ENCODE measurements around the gene NRG2.

Gene NRG2

DNA sequence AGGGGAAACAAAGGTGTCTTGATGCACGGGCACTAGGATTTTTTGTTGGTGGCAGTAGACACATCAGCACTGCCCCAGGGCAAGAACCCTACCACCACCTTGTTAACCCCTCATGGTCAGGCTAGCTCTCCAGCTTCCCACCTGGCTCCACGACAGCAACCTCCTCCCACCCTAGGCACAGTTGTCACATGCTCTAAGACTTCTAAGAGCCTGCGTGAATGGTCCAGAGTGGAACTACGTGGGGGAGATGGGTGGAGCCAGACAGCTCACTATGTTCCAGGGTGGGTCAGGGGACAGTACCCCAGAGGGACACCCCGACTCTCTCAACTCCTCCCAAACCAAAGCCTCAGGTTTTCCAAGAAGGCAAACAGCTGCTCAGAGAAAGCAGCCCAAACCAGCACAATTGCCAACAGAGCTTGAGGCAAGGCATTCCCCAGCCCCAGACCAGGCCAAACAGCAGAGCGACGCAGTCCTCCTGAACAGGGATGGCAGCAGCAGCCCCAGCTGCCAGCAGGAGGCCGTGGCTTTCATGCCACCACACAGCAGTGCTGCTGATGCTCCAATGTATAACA, 78.0 kb downstream of the NRG2 start:
- no peak for DNase-seq

GRCh38 chr5:139964266-139964993, 78.7 kb downstream of the NRG2 start:
- no peak for DNase-seq

DNA sequence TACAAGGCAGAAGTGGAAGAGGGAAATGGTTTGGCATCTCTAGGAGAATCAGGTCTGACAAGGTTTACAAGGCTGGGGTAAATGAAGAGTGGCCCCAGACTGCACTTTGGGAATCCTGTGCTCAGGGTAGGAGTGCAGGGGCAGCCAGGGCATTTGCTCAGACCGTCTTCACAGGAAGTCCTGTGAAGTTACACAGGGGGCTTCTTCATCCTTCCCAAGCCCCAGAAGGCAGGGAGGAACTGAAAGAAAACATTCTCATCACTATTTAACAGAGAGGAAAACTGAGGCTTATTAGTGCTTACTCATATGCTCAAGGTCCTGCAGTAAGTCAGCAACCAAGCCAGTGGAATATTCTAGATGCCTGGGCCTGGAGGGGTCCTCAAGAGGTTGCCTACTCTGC, 80.7 kb downstream of the NRG2 start:
- no peak for DNase-seq

DNA sequence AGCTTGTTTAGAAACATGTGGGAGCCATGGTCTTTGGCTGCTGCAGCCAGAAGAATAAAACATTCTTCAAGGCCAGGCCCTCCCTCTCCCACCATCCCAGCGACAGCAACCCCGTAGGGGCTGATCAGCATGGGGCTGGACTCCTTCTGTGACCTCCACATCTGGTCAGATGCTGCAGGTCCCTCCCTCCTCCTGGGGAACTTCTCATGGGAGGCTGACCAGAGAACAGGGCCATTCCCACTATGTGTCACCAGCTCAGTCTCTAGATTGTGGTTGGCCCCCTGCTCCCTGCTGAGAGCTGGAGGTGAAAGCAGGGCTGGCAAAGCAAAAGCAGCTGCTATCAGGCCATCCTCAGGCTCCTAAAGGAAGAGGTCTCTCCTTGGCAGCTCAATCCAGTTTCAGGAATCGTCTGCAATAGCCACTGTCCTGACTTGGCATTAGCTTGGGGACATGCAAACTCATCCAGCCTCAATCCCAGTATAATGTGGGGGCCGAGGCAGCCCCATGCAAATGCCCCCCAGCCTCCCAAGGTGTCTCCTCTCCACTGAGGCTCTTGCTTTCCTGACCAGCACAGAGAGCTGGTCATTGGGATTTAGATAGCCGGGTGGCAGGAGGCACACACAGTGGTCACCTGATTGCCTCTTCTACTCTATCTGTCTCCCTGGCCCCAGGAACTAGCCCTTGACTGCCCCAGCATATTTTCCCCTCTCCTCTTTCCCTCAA, 81.5 kb downstream of the NRG2 start:
- no peak for DNase-seq

- DNase-seq: no peak
Measured at GRCh38 chr5:139960723-139961383, 82.2 kb downstream of the NRG2 start.

DNA sequence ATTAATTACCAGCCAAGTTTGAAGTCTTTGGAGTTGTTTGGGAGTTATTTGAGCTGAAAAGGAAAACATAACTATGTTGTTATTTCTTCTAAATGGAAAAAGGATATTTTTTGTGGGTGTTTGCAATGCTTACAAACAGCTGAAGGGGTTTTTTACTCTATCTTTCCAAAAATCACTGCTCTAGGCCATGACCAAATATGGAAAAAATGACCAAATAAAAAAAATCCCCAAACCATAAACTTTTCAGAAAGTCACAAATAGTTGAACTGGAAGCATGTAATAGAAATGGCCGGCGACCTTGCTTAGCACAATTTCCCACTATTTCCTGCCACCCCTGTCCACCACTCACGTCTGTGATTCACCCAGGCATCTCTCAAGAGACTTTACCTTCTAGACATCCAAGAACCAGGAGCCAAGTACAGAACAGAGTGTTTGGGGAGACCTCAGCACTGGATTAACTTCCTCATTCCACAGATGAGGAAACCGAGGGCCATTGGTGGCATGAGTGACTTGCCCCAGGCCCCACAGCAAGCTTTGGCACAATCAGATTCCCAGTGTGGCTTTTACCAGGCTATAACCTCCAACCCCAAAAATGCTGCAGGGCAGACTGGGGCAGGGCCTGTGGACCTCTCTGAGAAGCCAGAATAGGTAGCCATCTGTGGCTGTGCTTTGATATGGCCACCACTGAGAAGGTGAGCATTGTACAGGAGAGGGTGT, 84.5 kb downstream of the NRG2 start:
- DNase-seq: no peak

GRCh38 chr5:139956342-139956741, 86.8 kb downstream of the NRG2 start:
- DNase-seq: no peak

DNA sequence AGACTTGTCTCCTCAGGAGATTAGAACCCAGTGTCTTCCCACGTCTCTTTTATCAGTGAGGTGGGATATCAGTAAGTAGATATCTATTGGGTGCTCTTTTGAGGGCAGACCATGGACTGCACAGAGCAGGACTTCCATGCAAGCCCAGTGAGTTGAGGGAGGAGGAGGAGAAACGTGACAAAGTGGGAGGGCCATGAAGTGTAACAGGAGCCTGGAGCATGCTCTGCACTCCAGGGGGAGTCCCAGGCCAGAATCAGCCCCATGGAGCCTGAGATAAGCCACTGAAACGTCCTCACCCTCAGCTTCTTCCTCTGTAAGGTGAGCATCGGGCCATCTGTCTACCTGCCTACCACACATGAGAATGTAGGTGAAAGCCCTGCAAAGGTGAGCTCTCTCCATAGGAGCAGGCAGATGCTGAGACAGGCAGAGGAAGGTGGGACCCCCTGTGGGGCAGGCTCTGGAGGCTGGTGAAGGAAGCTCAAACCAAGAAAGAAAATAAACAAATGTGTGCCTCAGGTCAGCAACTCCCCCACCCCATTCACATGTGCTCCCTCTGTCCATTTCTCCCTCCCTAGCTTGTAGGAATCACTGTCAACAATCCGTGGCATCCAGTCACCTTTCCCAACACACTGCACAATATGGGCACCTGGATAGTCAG, 87.4 kb downstream of the NRG2 start:
- no peak for DNase-seq

DNA sequence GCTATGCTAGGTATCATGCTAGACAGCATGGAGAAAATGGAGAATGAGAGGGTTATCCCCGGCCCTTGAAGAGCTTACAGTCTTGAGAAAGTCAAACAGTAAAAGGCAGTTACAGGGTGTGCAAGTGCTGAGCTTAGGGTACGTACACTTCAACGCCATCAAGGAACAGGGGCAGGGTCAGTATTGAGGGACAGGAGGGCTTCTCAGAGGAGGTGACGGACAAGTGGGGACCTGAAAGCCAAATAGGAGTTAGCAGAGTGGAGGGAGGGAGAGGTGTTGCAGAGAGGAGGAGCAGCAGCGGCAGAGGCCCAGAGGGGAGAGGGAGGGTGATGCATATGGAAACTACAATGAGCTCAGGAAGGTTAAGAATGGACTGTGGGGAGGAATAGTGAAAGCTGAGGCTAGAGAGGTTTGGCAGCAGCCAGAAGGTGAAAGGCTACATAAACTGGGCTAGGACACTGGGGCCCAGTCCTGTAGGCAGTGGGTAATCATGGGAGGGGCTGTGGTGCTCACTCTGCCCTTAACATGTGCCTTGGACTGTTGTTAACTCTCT, 88.0 kb downstream of the NRG2 start:
- DNase-seq: no peak

DNA sequence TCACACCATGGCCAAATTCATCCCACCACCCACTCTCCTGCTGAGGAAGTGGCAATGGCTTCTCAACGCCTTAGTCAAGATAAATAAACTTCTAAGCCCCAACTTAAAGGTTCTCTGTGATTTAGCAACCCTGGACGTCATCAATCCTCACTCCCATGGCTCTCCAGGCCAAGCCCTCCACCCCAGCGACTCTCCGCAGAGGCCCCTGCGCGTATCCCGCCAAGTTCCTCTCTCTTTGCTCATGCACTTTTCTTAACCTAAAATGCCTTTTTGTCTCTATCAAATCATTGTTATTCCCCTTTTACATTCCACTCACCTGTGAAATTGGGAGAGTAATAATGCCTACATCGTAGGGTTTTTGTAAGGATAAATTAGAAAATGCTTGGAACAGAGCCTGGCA, 88.6 kb downstream of the NRG2 start:
- no peak for DNase-seq

DNA sequence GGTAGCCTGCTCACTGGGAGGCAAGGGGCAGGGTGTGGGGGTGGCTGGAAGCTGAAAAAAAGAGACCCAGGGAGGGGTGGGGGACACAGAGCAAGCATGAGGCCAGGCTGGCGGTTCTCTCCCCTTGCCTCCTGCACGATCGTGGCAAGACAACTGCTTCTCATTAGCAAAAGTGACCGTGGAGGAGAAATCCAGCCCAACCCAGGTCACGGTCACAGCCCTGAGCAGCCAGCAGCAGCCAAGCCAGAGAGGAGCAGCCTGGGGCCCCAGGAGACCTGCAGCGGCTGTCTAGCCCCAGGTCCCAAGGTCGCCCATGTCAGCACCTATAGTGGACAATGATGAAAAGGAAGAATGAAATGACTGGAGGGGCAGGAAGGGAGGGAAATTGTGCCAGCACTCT, 89.1 kb downstream of the NRG2 start:
- no peak for DNase-seq

- DNase-seq: no peak
Measured at GRCh38 chr5:139952574-139952973, 90.5 kb downstream of the NRG2 start.

DNA sequence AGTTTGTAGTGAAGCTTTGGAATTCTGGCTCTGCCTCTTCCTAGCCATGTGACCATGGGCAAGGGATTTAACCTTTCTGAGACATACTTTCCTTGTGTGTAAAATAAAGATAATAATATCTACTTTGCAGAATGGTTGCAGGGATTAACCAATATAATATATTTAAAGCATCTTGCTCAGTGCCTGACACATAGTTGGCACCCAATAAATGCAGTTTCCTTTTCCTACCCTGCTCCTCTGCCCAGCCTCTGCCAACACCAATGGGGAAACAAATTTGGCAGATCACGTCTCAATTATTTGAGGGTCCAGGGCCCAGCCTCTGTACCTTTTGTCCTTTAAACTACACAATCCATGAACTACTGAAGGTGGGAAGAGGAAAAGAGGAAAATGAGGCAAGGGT, 91.1 kb downstream of the NRG2 start:
- DNase-seq: no peak

DNA sequence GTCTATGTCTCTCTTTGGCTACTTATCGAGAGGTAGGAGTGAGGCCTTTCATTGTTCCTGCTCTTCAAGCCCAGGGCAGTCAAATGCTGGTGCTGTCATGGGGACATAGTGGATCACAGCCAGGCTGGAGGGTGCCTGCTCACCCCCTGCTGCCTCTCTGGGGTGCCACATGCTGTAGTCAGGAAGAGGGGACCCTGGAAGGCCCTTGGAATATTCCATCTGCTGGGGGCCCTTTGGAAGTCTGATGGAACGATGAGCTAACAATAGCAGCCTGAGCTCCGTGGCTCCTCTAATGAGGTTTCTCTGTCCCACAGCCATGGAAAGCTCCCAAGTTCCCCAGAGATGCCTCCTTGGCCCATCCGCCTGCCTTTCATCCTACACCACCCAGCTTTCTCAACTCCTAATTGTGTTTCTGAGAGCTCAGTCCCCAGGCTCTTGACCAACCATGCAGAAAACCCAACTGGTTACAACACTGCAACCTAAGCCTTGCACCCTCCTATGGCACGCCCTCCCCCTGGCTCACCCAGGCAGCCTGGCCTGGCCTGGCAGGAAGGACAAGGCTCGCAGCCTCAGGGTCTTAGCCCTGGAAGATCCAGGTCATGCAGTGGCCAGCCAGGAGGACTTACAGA, 91.7 kb downstream of the NRG2 start:
- DNase-seq: no peak

- DNase-seq: no peak
Measured at GRCh38 chr5:139950436-139950835, 92.7 kb downstream of the NRG2 start.

DNA sequence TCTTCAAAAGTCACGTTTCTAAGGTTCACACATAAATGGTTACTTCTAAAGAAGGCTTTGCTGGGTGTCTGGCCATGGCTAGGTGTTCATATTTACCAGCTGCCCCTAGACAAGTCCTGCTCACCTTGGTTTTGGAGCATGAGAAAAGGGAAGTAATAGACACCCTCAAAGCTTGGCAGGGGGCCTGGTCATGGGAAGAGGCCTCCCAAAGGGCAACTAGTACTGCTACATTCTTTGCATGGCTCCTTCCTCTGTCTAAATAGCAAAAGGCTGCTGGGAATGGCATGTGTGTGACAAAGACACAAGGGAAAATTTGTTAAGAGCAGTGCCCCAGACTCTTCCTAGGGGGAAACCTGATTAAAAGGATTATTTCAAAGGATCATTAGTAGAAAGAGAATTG, 93.4 kb downstream of the NRG2 start:
- no peak for DNase-seq

- DNase-seq: no peak
Measured at GRCh38 chr5:139947727-139948126, 95.4 kb downstream of the NRG2 start.

GRCh38 chr5:139946440-139946839, 96.7 kb downstream of the NRG2 start:
- DNase-seq: no peak

GRCh38 chr5:139946006-139946405, 97.1 kb downstream of the NRG2 start:
- DNase-seq: no peak

DNA sequence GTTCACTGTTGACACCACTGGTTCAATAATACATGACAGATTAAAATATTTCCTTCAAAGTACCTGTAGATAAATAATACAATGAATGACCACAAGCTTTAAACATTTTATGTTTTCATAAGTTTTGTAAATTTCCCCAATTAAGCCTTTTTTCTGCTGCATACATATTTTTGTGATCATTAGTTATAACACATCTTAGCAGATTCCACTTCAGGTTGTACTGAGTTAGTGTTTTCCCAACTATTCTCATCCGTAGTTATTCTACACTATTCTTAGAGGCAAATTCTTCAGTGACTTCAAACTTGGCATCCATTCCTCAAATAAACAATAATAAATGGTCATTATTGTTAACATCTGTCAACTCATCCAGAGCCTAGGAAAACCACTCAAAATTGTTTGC, 100.9 kb downstream of the NRG2 start:
- no peak for DNase-seq

GRCh38 chr5:139930406-139930805, 112.7 kb downstream of the NRG2 start:
- DNase-seq: no peak

All from stimulated activated CD4-positive, alpha-beta T cell treated with anti-CD3 and anti-CD28 coated beads, Interleukin-2, amount 100 ng/mL, for 24 hours (primary cell).